ENCODE measurements around the gene VEPH1.
"Not testable (repeated sequence)": the region's sequence is repeated elsewhere in the genome, so short reads cannot be mapped to it uniquely, and the experiment has no call there.

VEPH1 gene

DNA sequence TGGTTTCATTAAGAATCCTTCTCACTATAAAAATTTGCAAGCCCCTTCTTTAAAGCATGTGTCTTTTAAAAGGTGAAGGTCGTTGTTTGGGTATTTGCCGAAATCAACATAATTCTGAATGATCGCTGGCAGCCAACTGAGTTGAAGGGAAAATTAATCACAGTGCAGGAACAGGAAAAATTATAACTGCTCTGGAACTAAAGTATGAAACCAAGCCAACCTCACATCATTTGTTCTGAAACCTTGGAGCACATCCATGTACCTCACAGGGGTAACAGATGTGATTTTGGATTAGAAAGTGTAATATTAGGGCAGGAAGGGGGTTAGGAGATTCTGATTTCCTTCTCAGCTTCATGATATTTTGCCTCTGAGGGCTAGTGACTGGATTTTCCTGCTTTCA is 118.7 kb downstream of the VEPH1 start:
- DNase-seq (ENCODE audit: low spot score), result no peak

DNA sequence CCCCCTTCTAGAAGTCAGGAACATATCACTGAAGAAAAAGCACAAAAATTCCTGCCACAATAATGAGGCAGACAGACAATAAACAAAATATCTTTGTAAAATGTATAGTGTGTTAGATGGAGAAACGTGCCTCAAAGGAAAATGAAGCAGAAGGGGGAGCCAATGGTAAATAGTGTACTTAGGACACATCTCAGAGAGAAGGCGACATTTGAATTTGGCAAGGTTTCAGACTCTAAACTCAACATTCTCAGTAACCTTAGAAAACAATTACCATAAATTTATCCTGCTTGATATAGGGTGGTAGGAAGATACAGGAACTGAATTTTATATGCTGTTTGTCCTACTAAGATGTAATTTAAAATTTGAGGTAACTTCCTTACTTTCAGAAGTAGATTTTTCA is 119.2 kb downstream of the VEPH1 start:
- no peak for DNase-seq (ENCODE audit: low spot score)

DNA sequence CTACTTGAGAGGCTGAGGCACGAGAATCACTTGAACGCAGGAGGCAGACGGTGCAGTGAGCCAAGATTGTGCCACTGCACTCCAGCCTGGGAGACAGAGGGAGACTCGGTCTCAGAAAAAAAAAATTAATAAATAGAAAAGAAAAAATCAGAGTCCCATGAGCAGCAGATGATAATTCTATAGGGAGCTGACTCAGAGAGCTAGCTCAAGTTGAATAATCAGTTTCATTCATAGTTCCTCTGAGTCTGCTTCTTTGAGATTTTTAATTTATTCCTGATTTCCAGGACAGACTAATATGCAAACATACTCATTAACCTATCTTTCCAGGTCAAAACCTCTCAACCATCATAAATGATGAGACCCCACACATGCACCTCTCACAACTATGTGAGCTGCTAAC is 121.6 kb downstream of the VEPH1 start:
- no peak for DNase-seq (ENCODE audit: low spot score)

DNA sequence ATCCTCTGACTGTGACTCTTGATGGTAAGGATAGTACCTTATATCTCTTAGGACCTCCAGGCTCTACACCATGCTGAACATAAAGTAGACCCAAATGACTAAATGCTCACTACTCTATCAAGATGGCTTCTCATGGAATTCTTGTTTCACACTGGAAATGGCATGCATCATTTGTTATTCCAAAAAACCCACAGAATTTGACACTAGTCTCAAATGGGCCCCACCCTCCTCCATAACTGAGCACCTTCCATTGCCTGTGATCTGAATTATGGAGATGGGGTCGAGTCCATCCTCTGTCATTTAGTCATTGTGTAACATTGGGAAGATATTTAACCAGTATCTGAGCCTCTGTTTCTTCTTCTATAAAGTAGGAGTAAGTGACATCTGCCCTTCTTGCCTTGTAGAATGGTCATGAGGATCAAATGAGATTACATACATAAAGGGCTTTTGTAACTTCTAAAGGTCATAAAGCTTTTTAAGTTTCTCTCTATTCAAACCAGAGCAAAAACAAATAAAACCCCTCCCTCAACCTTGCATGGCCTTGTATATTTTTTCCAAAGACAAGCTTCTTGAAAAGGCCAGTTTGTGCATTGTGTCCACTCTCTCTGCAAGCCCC is 123.6 kb downstream of the VEPH1 start:
- no peak for DNase-seq (ENCODE audit: low spot score)

DNA sequence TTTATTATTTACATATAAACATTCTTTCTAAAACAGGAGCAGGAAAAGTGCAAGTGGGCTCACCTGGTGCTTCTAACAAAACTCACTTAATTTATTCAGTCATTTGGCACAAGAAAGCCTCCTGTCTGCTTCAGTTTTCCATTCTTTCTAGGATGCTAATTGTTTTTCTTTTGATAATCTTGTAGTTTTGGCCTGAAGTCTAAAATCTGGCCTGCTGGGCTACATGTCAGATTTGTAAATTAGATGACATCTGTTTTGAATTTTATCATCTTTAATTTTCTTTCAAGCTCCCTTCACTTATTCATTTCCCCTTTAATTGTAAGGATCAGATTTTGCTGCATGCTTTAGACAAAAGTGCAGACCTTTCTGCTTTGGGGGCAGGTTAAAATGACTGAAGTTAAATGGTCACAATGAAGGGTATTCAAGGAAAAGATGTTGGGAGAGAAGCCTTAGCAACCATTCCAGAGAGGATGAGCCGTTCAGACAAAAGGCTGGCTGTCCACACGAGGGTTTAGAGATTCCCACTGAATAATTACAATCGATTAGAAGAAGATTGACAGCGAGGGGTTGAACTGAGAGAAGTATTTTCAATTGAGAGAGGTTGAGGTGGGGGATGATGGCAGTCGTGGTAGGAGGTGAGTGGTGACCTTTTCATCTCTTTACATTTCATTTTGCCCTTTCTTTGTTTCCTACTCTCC is 126.5 kb downstream of the VEPH1 start:
- no peak for DNase-seq (ENCODE audit: low spot score)

DNA sequence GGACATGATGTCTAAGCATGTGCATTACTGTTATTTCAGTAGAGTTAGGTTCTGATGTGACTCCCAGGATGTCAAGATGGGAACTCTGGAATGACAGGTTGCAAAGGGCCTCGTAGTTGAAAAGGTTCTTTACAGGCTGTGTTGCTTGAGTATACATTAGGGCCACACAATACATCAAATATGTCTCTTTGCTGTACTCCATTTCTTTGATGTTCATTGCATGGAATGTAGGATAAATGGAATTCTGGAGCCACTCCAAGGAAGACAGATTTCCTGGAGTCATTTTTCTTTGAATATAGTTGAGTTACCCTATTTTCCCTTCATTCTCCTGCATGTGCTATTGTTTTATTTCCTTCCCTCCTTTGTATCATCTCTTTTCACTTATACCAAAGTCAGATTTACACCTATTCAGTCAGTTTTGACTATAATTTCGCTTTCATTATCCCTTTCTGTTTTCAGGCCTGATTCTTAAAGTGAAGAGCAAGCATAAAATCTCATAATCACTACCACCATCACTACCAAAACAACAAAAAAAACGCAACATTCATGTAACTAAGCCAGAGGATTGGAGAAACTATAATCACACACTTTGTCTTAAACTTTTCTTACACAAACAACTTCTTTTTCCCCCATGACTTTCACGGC is 127.8 kb downstream of the VEPH1 start:
- DNase-seq (ENCODE audit: low spot score), result no peak

DNA sequence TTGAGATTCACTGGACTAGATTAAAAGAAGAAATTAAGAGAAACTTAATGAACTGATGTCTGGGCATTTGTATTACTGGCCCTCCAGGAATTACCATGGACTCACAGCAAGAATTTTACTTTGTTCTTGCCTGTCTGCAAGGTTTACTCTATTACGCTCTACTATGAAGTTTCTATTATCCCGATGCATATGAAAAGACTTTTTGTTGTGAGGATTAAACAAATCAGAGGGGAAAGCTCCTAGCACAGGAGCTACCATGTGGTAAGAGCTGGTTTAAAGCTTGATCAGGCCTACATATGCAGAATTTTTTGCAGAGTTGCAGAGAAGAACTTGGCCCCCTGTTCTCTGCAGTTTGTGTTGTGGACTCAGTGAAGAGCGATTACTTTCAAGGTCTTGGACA is 128.3 kb downstream of the VEPH1 start:
- DNase-seq (ENCODE audit: low spot score), result no peak

DNA sequence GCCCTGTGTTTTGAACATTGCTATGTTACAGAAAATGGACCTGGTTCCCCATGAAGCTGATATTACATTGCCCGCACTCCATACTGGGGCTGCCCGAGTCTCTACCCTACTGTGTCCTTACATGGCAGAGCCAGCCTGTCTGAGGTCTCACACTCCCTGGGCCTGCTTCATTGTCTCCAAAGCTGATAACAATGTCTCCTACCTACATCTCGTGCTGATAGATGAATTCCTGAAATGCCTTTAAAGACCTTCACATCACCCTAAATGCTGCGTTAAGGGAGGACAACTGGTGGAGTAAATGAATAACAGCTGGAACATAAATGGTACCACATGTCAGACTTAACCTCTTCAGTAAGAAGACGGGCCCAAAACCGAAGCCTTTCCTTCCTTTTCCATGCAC is 129.4 kb downstream of the VEPH1 start:
- no peak for DNase-seq (ENCODE audit: low spot score)

DNA sequence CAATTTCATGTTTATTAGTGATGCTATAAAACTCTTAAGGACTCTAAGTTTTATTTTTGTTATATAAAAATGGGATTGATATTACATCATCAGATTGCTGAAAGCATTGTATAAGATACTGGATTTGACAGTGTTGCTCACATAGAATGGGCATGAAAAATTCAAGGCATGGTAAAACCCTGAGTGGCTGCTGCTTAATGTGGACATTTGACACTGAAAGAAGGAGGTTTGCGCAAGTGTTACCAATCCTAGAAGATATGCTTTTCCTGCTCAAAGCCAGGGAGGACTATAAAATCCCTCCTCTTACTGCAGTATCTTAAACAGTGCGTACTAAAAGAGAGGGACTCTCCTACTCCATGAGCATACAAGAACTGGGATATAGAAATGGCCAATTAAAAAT is 132.3 kb downstream of the VEPH1 start:
- DNase-seq (ENCODE audit: low spot score), result no peak

DNA sequence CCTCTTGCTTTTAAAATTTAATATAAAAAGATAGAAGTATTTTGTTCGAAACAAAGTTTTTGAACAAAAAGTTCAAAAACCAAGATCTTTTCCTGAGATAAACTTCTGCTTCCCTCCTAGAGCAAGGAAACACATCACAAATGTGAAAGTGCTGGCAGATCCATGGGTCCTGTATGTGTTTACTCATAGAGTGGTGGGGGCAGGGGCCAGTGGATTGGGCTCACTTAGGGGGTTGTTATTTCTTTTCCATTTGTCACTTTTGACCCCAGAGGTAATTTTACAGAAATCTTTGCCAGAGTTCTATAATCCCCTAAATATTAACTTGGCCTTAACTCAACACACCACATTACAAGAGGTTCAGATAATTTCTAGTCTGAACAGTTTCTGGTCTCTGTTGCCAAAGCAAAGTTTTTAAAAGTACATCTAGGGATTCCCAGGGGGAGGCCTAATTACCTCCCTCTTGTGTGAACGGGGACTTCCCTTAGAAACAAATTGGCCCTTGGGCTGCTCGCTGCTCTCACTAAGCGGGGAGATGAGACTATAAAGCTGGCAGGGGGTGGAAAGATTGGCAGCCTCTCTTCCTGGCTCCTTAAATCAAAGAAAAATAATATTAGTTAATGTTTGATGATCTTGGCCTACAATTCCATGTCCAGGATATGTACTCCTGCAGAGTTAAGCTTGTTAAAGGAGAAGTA is 133.3 kb downstream of the VEPH1 start:
- DNase-seq (ENCODE audit: low spot score), result no peak

DNA sequence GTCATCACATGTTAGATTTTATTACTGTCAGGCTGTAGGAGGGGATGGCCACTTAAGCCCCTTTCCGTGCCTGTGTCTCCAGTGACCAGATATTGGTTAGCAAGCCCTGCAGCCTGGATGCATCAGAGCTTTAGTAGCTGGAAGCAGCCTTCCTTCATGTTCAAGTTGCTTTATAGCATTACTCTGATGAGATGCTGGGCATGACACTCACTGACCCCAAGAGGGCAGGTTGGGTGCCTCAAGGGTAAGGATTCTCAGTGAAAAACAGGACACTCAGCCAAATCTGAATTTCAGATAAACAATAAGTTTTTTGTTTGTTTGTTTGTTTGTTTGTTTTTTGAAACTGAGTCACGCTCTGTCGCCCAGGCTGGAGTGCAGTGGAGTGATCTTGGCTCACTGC is 135.0 kb downstream of the VEPH1 start:
- no peak for DNase-seq (ENCODE audit: low spot score)

DNA sequence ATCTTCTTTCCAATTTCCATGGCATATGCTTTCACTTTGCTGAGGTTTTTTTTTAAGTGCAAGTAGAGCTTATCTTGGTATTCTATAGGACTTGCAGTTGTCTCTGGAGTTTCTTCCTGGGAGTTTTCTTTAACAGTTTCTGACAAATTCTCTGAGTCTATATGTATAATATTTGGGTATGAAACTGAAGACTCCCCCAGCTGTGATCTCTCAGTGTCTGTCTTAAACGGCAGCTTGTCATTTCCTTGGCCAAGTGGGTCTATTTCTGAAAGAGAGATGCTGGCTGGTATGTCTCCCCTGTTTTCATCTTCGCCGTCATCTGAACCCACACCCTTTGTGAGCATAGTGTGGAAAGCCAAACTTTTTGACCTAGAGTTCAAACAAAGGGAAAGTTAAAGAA is 139.8 kb downstream of the VEPH1 start:
- no peak for DNase-seq (ENCODE audit: low spot score)

DNA sequence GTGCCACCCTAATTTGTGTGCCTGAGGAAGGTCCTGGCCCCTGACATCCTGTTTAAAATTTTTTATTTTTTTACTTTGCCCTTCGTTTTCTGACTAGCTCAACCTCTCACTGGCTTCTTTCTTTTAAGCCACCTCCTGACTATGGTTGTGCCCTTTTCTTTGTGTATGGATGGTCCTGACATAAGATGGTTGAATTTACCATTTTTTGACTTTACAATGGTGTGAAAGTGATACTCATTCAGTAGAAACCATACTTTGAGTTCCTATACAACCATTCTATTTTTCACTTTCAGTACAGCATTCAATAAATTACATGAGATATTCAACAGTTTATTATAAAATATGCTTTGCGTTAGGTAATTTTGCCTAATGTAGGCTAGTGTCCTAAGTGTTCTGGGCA is 140.9 kb downstream of the VEPH1 start:
- DNase-seq (ENCODE audit: low spot score), result no peak

DNA sequence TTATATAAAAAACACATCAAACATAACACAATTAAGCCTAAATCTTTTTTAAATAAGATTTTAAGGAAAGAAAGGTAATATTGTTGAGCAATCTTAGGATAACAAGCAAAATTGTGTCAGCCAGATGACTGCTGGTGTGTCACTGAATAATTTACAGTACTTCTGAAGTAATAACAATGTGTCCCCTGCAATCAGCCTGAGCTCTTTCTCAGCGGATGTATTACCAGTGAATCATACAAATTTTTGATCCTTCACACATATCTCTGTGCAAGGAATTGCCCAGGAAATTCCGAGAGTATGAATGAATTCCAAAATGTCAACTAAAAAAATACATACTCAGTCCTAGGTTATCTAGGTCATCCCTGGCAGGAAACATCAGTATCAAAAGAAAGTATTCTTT is 143.2 kb downstream of the VEPH1 start:
- DNase-seq (ENCODE audit: low spot score), result no peak

DNA sequence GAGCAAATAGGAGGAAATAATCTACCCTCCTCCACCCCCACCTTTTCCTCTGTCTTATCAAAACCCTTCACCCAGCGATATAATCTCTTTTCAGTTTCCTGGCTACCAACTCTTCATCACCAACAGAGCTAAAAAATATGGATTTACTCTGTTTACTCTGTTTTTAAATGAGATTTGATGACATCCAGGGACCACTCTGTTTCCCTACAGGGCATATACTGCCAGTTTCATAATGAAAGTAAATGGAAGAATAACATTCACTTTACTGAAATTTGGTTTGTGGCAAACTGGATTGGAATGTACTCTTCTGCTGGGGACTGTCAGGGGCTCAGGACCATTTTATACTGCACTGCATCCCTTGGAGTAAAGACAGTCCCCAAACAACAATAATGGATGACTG is 146.7 kb downstream of the VEPH1 start:
- DNase-seq (ENCODE audit: low spot score), result no peak

DNA sequence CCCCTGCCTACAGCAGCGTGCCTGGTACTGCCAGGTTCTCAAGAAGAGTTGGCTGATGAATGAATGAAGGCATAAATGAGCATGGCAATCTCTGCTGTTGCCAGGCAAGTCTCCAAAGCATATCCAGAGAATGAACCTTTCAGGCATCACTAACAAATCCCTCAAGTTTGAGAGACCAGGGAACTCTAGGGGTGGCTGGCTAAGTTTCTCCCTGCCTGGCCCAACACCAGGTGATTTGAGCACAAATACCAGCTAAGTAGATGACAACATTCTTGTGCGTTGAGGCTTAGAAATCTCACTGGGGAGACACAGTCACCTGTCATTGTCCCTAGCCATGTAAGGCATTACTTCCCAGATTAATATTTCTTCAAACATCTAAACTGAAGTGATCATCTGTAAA is 147.9 kb downstream of the VEPH1 start:
- no peak for DNase-seq (ENCODE audit: low spot score)

DNA sequence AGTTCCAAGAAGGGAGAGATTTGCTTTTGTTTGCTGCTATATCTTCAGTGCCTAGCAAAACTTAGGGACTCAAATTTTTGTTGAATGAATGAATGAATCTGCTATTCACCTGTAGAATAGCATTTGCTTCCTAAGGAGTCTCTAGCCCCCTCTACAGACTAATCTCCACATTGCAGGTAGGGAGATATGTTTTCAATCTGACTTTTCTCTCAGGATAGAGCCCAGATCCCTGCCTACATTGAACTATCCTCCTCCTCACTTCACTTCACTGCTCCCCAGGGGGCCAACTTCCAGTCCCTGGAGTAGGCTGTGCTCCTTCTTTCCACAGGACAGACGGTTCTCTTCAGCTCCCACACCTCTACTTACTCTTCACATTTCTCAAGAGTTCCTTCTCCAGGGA is 148.5 kb downstream of the VEPH1 start:
- no peak for DNase-seq (ENCODE audit: low spot score)

DNA sequence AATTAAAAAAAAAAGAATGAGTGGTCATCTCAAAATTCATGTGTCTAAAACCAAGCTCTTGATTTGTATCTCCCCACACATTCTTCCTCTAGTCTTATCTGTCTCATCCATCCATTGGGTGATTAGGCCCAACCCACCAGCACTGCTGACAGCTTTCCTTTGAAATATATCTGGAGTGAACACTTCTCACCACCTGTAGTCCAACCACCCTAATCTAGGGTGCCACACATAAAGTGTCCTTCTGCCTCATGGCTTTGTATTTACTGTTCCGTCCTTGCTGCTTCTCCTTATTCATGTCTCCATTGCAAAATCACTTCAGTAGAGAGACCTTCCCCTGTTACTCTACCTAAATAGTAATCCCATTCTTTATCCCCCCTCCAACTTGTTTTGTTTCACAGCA is 149.0 kb downstream of the VEPH1 start:
- no peak for DNase-seq (ENCODE audit: low spot score)

DNA sequence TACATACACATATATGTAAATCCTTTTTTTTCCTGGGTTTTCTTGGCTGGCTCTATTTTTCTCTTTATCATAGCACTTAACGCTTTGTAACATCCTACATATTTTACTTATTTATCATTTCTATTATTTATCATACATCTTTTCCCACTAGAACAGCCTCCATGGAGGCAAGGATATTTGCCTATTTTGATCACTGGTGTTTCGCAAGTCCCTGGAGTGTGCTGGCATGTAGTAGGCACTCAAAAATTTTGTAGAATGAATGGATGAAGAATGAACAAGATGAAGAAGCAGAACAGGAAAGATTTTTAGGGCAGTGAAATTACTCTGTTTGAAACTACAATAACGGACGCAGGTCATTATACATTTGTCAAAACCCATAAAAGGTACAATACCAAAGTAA is 149.6 kb downstream of the VEPH1 start:
- DNase-seq (ENCODE audit: low spot score), result no peak

DNA sequence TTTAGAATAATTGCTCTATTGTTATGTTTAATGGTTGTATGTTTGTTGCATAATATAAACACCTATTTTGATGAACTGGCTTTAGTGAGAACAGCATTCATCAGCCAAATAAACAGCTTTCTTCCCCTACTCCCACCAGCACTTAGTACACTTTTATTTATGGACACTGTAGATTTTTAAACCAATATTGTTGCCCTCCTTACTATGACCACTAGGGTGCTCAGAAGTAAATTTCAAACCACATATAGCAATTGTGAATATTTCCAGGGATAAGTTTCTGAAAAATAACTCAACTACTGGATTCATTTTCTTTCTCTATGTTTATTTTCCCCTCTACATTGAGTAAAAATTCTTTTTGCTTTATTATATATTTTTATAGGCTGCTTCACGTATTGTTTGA is 151.2 kb downstream of the VEPH1 start:
- no peak for DNase-seq (ENCODE audit: low spot score)

DNA sequence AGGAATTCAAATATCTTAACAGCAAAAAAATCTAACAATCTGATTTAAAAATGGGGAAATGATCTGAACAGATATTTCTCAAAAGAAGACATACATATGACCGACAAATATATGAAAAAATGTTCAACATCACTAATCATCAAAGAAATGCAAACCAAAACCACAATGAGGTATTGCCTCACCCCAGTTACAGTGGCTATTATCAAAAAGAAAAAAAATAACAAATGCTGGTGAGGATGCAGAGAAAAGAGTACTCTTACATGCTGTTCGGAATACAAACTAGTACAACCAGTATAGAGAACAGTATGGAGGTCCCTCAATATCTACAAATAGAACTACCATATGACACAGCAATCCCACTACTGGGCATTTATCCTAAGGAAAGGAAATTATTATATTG is 152.6 kb downstream of the VEPH1 start:
- DNase-seq (ENCODE audit: low spot score), result not testable (repeated sequence)

DNA sequence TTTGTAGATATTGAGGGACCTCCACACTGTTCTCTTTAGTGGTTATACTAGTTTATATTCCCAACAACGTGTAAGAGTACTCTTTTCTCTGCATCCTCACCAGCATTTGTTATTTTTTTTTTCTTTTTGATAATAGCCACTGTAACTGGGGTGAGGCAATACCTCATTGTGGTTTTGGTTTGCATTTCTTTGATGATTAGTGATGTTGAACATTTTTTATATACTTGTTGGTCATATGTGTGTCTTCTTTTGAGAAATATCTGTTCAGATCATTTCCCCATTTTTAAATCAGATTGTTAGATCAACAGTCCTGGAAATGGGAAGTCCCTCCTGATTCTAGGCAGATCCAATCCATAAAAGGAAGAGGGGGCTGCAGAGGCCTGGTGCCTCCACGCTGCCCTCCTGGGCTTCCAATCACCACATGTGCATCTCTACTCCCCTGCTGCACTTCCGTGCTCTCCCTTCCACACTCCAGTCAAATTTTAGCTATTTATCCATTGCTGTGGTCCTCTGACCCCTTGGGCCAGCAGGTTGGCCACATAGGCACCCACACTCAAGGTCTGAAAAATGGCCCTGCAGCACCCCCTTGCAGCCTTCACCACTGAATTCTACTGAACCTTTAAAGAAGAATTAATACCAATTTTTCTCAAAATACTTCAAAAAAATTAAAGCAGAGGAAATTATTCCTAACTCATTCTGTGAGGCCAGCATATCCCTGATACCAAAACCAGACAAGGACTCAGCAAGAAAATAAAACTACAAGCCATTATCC is 154.7 kb downstream of the VEPH1 start:
- not testable (repeated sequence) for DNase-seq (ENCODE audit: low spot score)
